Activated naive CD8-positive, alpha-beta T cell treated with anti-CD3 and anti-CD28 coated beads, Interleukin-2, amount 50 U/mL, for 16 hours (primary cell): ENCODE data around the gene ZNF652.
"Not testable (repeated sequence)": the region's sequence is repeated elsewhere in the genome, so short reads cannot be mapped to it uniquely, and the experiment has no call there.

ENCODE experiments used
- DNase-seq: peaks from one replicate; pipeline ENCODE4 v3.0.0-alpha.2; 2020; ENCODE audit warnings: low read depth, low spot score

The ZNF652 gene

DNA sequence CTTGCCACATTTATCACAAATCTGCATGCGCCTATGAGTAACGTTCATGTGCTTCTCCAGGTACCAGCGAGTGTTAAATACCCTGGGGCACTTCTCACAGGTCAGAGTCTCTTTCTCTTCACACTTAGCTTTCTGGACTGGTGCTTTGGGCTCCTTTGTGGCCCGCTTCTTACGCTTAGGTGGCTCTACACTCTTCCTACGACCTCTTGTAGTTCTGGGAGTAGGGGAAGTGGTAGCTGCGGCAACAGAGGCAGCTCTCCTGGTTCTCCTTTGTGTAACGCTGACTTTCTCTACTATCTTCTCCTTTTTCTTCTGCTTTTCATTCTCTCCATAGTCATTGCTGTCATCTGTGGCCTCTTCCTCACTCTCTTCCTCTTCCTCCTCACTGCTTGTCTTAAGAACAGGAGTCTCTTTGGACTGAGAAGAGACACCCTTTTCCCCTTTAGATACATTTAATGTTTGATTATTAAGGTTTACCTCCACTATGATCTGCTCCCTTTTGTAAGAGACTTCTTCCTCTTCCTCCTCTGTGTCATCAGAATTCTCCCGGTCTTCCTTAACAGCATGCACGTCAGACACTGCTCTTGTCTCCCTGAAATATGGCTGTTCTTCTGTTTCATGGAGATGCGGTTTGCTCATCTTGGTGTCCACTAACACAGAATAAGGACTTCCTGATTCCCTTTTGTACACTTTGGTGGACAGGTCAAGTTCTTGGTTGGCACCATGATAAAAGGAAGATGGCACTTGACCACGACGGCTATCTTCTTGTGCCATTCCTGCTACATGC is 45.0 kb downstream of the ZNF652 start:
- no peak for DNase-seq

DNA sequence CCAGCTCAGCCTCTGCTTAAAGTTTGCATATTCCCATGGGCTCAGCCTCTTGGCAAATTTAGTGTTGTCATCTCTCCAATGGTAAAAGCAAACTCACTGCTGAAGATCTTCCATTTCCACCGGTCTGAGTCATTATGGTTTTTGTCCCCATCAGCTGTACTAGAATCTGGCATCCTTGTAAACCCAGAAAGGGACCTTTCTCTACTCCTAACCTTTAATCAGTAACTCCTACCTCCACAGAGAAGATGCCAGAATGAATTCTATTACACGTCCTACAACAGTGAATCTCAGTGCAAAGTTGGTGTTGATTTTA is 45.8 kb downstream of the ZNF652 start:
- no peak for DNase-seq

DNA sequence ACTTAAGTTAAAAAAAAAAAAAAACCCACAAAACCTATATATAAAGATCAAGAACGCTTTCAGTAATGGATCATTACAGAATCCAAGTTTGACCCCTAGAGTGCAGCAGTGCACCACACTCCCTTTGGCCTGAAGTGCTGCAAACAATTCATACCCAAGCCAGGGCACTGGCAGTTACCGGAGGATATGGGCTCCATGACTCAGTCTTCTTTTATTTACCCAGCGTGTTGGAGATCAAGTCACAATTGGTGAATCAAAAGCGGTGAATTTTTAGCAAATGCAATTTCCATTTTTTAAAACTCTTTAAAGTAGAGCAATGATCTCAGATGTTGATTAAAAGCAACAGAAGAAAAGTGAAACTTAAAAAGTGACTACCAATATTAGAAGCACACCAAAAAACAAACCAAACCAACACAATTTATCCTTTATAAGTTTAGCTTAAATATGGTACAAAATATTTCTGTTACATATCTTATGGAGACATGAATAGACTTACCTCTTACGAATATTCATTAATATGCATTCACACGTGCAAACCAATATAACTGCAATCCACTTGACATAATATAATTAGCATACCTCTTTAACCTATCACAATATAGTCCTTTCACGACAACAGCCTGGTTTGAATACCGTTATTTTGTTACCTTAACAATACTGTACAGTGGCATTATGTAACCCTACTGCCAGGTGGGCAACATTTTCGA is 46.3 kb downstream of the ZNF652 start:
- peak; percentile 60 for DNase-seq

DNA sequence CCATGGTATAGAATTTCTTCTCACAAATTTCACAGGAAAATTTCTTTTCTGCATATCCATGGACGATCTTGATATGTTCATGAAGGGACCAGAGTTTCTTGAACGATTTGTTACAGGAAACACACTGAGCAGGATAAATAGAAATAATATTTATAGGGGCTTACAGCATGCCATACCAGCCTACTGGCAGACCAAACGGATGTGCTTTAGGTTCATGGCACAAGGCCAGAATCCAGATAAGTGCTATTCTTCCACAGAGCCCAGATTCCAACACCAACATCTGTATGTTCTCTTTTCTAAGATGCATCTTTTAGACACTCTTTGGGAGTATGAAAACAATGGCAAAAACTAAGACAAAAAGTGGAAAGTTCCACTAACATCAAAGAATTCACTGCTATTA is 49.3 kb downstream of the ZNF652 start:
- DNase-seq: no peak

DNA sequence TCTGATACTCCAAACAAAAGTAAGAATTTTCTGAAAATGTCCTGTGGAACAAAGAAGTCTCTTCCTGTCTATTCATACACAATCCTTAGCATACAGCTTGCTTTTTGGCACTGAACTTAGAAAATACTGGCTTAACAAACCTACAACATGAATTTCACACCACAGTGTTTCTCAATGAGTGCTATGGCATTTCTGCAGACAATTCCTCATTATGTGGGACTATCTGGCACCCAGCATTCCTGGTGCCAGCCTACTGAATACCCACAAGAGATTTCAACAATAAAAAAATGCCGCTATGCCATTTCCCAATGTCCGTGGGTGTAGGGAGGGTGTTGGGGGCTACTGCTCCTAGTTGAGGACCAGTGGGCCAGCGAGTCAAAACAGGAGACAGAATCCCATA is 62.1 kb downstream of the ZNF652 start:
- no peak for DNase-seq

DNA sequence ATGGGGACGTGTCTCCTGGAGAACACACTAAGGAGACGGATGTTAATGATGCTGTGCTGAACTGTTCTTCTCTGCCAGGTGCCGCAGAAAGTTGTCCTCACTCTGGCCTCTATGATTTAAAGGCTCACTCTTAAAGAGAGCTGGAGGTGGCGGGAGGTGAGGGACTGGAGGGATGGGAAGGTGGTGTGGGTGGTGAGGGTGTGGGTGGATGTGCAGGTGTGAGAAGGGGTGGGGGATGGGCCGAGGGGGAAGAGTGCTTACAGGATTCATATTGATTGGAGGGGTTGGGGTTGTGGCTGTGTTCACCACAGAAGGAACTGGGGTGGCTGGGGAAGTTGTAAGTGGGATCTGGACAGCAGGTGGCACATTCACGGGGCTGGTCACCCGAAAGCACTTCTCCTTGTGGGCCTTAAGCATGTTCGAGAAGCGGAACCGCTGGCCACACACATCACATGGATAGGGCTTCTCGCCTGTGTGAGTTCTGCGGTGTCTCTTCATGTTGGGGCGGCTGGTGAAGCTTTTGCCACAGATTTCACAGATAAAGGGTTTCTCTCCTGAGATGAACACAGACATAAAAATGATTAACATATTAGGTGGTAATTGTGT is 63.6 kb downstream of the ZNF652 start:
- no peak for DNase-seq

DNA sequence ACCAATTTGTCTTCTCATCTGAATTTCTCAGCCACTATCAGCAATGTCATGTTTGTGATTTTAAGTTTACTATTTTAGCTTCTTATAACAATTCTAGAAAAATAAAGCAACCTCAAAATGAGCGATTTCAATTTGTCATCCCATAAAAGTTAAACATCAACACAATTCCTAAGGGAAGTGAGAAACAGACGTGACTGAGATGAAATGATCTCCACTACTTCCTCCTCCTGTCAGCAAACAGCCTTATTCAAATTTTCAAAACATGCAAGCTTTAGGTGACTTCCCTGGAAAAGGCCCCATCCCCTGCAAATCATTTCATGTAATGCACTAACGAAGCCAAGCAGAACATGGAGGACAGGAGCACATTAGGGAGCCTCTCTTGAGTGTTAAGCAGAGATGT is 64.9 kb downstream of the ZNF652 start:
- no peak for DNase-seq

DNA sequence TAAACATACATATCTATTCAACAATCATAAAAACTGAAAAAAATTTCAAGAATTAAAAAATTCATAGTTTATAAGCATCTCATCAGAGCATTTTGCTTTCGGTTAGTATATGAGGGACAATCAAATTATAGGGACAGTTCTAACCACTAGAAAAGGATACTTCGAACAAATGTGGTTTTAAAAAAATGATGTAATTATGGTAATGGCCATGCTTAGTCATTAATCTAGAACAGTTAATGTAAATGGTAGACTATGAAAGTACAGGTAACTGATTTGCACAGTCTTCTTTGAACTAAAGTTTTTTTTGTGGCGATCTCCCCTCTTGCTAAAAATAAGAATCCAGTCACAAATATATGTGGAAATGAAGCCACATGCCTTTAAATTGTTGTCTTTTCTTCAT is 67.9 kb downstream of the ZNF652 start:
- DNase-seq: no peak

DNA sequence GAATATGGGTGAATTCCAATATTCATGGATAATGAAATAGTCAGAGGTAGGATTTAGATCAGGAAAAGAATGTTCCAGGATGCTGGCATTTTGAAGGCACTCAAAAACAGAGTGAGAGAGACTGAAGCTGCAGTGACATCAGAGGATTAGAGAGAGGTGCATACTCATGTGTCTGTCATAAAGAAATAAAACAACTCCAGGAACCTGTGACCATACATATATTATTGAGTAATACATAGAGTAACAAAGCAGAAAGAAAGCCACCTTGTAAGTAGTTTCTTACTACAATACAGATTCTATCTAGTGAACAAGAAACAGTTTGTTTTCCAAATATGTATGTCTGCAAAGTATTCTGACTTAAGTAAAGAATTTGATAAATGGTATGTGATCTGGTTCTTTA is 69.1 kb downstream of the ZNF652 start:
- DNase-seq: no peak

DNA sequence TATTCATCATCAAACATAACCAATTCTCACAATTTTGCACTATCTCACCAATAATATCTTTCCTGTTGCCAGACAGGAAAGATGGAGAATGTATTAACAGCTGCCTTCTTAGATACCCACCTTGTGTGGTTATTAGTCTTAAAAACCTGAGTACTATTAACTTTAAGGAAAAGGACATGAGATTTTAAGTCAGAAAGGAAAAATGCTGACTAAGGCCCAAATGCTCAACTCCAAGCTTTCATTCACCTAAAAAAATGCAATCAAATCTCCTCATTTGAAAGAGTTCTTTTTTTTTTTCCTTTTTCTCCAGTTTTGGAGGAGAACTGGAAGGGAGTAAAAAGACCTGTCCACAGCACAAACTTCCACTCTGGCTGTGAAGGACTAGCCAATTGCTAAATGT is 70.1 kb downstream of the ZNF652 start:
- DNase-seq: no peak

DNA sequence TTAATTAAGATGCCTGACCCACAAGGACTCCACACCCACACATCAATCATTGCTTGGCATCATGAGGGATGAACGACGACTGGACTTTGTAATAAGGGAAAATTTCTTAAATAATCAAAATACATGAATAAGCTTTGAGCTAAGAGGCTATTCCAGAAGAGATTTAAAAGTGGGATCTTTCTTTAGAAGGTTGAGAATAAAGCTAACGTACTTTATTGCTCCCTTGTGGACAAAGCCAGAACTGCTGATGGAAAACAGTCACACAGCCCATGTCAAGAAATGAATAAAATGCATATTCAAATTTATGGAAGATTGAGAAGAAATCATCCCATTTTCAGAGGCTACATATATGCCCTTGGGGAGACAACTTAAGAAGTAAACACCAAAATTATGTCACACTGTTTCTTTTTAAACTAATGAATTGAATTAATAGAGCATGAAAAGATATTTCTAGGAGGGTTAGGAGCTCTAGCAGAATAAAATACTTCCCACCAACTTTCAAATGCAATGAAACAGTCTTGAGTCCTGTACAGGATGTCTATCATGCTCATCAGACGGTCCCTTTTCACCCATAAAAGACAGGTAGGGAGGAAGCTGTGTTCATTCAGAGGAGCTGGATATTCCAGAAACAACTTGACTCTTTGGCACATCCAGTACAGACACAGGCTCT is 71.2 kb downstream of the ZNF652 start:
- DNase-seq: no peak

DNA sequence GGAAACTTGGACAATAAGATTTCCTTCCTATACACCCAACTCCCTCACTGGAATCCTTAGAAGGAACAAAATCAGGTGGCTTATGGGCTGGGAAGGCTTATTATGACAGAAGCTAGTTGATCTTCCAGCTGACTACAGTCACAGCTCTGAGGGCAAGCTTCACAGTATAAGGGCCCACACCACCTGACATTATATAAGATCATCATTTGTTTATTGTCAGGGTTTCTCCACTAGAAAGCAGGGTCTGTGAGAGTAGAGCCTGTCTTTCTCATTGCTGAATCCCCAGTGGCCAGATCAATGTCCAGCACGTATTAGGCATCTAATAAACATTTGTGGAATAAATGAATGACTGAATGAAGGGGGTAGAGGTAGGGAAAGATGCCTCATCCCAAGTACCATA is 73.7 kb downstream of the ZNF652 start:
- no peak for DNase-seq

DNA sequence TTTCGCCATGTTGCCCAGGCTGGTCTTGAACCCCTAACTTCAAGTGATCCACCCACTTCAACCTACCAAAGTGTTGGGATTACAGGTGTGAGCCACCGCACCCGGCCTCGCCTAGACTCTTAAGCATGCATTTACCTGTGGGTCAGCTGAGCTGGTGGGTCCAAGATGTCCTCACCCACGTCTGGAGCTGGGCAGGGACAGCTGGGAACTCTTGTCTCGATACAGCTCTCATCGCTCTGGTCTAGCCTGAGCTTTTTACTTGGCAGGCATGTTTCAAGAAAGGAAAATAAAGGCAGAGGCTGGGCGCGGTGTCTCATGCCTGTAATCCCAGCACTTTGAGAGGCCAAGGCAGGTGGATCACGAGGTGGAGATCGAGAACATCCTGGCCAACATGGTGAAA is 74.6 kb downstream of the ZNF652 start:
- DNase-seq: no peak

DNA sequence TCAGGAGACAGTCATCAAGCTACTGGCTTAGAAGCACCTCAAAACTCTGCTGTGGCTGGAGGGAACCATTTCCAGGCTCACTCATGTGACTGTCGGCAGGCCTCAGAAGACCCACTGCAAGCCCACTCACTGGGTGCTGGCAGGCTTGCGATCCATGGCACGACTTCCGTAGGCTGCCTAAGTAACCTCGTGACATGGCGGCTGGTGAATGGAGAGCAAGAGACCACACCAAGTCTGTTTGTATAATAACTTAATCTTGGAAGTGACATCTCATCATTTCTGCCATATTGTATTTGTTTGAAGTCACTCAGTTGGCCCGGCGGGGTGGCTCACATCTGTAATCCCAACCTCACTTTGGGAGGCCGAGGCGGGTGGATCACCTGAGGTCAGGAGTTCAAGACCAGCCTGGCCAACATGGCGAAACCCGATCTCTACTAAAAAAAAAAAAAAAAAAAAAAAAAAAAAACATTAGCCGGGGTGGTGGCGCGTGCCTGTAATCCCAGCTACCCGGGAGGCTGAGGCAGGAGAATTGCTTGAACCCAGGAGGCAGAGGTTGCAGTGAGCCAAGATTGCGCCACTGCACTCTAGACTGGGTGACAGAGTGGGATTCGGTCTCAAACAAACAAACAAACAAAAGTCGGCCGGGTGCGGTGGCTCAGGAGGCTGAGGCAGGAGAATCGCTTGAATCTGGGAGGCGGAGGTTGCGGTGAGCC is 75.6 kb downstream of the ZNF652 start:
- not testable (repeated sequence) for DNase-seq

DNA sequence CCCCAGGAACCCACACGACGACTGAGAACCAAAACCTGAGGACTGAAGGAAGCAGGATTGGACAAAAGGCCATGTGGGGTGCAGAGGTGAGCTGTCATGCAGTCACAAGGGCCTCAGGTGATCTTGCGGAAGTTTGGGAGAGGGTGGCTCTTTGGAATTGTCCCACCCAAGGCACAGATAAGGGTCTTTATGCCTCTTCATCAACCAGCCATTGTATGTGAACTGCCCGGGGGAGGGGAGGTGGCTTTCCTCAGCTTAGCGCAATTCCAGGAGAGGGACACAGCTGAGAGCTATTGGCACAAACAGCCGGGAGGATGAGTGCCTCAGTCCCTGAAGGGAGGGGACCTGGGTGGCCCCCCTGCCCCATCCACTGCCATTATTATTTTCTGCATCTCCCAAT is 76.3 kb downstream of the ZNF652 start:
- no peak for DNase-seq

DNA sequence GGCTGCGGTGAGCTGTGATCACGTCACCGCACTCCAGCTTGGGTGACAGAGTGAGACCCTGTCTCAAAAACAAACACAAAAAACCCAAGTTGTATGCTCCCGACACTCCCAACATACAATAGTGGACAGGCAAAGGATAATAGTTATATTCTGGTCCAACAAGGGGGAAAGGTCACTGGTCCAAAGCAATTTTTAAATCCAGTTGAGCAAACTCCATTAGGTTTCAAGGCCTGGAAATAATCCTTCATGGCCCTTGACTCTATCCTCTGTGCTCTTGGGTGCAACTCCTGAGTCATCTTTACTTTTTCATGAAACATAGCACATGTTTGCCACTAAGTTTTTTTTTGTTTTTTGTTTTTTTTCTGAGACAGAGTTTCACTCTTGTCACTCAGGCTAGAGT is 81.1 kb downstream of the ZNF652 start:
- no peak for DNase-seq

DNA sequence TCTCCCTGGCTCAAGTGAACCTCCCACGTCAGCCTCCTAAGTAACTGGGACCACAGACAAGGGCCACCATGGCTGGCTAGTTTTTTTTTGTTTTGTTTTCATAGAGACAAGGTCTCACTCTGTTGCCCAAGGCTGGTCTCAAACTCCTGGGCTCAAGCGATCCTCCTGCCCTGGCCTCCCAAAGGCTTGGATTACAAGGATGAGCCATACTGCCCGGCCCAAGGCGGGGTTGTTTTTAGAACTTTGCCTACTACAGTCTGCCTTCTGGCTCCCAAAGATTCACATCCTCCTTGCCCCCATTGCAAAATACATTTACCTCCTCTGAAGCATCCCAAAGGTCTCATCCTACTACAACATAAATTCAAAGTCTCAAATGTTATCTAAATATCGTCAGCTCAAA is 82.0 kb downstream of the ZNF652 start:
- DNase-seq: no peak

DNA sequence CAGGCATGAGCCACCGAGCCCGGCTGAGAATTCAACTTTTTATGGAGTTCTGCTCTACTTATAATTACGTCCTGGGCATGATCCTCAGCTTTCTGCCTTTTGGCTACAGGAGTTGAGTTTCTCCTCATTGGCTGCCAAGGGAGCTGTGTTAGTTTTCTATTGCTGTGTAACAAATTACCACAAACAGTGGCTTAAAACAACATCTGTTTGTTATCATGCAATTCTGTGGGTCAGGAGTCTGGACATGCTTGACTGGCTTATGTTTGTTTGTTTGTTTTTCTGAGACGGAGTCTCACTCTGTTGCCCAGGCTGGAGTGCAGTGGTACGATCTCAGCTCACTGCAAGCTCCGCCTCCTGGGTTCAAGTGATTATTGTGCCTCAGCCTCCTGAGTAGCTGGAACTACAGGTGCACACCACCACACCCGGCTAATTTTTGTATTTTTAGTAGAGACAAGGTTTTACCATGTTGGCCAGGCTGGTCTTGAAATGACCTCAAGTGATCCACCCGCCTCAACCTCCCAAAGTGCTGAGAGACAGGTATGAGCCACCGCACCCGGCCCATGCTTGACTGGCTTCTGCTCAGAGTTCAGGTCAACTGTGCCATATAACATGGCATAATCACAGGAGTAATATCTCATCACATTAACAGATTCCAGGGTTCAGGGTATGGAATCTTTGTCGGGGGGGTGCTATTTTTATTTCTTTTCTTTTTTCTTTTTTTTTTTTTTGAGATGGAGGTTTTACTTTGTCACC is 82.6 kb downstream of the ZNF652 start:
- not testable (repeated sequence) for DNase-seq

DNA sequence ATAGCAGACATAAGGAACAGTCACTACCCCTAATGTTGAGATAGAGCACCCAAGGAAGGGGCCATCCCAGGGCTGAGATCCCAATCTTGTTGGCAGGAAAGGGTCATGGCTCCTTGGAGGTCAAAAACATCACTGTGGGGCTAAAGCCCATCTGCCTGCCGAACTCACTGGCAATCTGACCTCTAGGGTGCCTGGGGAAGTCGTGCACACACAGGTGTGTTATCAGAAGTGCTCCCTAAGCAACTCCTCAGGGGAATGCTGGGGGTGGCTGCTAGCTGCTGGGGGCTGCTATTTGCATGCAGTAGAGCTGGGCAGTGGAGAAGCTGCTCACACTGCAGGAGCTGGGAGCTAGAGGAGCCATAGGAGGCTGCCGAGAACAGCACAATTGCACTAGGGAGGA is 84.0 kb downstream of the ZNF652 start:
- DNase-seq: no peak

DNA sequence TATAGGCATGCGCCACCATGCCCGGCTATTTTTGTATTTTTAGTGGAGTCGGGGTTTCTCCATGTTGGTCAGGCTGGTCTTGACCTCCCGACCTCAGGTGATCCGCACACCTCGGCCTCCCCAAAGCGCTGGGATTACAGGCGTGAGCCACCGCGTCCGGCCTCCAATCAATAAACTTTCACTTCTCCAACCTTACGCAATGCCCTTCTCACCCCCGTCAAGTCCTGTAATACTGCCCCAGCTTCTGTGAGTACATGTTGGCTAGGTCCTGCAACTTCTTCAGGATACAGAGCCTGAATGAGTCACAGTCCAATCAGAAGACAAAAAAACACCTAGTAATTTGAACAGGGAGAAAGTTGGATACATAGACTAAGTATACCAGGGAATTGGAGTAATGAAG is 84.4 kb downstream of the ZNF652 start:
- DNase-seq: no peak

DNA sequence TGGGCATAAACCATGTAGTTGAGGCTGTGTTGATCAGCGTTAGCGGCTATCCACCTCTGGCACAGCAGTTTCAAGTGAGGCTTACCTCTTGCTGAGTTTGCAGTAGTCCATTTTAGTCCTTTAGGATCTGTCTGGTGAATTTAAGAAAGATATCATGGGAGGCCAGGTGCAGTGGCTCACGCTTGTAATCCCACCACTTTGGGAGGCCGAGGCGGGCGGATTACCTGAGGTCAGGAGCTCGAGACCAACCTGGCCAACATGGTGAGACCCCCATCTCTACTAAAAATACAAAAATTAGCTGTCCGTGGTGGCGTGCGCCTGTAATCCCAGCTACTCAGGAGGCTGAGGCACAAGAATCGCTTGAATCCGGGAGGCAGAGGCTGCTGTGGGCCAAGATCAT is 86.1 kb downstream of the ZNF652 start:
- not testable (repeated sequence) for DNase-seq
